Choroid plexus epithelial cell (primary cell): Measurements from ENCODE around the gene JMJD1C.

Experiments used
- DNase-seq: peaks from one replicate; pipeline ENCODE4 v3.0.0-alpha.2; 2010; ENCODE audit warnings: low read depth
- H3K4me3 ChIP-seq: 2 replicates; pipeline ENCODE4 v1.5.1; 2011; ENCODE audit warnings: low read depth, mild to moderate bottlenecking, control low read depth, low read length, moderate library complexity
- CTCF ChIP-seq: conservative IDR thresholded peaks from 2 replicates; pipeline ENCODE4 v1.5.1; 2011; ENCODE audit warnings: low read depth, mild to moderate bottlenecking, control low read depth, inconsistent platforms, low read length, moderate library complexity

Gene JMJD1C

GRCh38 chr10:63376560-63377304 is 89.0 kb downstream of the JMJD1C start:
- TF ChIP-seq CTCF = no peak
- H3K4me3 ChIP-seq = peak overlapping the region; percentile 19
- peak; percentile 80 for DNase-seq

GRCh38 chr10:63375859-63376258 is 89.9 kb downstream of the JMJD1C start:
- no peak for TF ChIP-seq CTCF
- H3K4me3 ChIP-seq = no peak overlapping the region
- peak; percentile 91 for DNase-seq

GRCh38 chr10:63375458-63375857 is 90.3 kb downstream of the JMJD1C start:
- no peak for TF ChIP-seq CTCF
- no peak overlapping the region for H3K4me3 ChIP-seq
- peak; percentile 33 for DNase-seq

GRCh38 chr10:63374991-63375390 is 90.8 kb downstream of the JMJD1C start:
- TF ChIP-seq CTCF = no peak
- no peak overlapping the region for H3K4me3 ChIP-seq
- DNase-seq = peak; percentile 63

- H3K4me3 ChIP-seq = no peak overlapping the region
- TF ChIP-seq CTCF = no peak
- no peak for DNase-seq
Observed at GRCh38 chr10:63373176-63373575, 92.6 kb downstream of the JMJD1C start.

- TF ChIP-seq CTCF = no peak
- H3K4me3 ChIP-seq = no peak overlapping the region
- DNase-seq = no peak
Observed at GRCh38 chr10:63369711-63370110, 96.1 kb downstream of the JMJD1C start.

- DNase-seq = no peak
Observed at GRCh38 chr10:63368365-63368764, 97.4 kb downstream of the JMJD1C start.

More at GRCh38 chr10:63368365-63368764, 97.4 kb downstream of the JMJD1C start:
- no peak for TF ChIP-seq CTCF
- no peak overlapping the region for H3K4me3 ChIP-seq
